GM12865 (cell line): Measurements from ENCODE around the gene UROS.

Source experiments
- DNase-seq: peaks from one replicate; pipeline ENCODE4 v3.0.0; 2010; ENCODE audit warnings: low read depth
- H3K4me3 ChIP-seq: 2 replicates; pipeline ENCODE4 v1.5.1; 2011; ENCODE audit warnings: mild to moderate bottlenecking, low read depth, low read length, control low read depth
- TF ChIP-seq, protein P1 (sequence below): IDR thresholded peaks from 2 replicates; pipeline ENCODE4 v1.5.1; 2011; ENCODE audit warnings: low read length, control low read depth, low read depth, inconsistent platforms; ENCODE audit not compliant: insufficient read depth; ENCODE audit errors: missing control alignments

Gene UROS

DNA sequence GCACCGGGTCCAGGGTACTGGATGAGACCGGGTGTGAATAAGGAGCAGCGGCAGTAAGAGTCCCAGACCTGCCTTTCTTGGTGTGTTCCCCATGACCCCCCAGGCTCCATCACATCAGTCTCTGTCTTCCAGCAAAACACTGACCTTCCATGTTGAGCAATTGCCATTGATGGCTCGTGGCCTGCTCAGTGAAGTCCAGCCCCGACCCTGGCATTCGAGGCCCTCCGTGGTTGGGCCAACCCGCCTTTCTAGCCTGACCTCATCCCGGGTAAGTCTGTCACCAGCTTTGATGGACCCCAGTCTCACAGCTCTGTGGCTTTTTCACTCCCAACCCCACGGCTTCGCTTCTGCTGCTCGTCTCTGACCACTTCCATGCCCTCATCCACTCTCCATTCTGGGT is 53.9 kb downstream of the UROS start:
- TF ChIP-seq, protein P1, sequence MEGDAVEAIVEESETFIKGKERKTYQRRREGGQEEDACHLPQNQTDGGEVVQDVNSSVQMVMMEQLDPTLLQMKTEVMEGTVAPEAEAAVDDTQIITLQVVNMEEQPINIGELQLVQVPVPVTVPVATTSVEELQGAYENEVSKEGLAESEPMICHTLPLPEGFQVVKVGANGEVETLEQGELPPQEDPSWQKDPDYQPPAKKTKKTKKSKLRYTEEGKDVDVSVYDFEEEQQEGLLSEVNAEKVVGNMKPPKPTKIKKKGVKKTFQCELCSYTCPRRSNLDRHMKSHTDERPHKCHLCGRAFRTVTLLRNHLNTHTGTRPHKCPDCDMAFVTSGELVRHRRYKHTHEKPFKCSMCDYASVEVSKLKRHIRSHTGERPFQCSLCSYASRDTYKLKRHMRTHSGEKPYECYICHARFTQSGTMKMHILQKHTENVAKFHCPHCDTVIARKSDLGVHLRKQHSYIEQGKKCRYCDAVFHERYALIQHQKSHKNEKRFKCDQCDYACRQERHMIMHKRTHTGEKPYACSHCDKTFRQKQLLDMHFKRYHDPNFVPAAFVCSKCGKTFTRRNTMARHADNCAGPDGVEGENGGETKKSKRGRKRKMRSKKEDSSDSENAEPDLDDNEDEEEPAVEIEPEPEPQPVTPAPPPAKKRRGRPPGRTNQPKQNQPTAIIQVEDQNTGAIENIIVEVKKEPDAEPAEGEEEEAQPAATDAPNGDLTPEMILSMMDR: no peak
- H3K4me3 ChIP-seq: no peak overlapping the region

DNA sequence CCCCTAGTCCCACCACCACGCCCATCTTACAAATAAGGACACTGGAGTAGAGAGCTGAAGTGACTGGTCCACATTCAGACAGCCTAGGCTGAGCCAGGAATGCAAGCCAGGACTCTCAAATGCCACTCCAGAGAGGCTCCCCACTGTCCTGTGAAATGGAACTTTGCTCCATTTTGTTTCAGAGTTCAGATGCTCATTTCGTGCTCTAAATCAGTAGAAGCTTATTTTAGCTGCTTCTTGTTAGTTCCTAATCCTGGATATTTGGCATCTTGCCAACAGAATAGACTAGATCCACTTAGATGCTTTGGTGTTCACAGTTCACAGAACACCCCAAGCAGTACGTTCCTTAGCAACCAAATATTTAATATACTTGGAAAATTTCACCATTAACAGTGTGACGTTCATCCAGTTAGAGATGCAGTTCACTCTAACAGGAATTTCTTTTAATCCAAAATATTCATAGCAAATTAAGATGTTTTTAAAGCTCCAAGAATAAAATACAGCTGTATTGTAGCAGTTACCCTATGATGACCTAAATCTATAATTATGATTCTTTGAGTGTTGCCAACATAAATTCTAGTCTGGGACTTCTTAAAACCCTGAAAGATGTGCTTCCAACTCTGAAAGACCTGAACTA is 54.7 kb downstream of the UROS start:
- TF ChIP-seq, protein P1: no peak
- DNase-seq: no peak

More for the DNA sequence above, 53.9 kb downstream of the UROS start:
- DNase-seq: no peak

DNA sequence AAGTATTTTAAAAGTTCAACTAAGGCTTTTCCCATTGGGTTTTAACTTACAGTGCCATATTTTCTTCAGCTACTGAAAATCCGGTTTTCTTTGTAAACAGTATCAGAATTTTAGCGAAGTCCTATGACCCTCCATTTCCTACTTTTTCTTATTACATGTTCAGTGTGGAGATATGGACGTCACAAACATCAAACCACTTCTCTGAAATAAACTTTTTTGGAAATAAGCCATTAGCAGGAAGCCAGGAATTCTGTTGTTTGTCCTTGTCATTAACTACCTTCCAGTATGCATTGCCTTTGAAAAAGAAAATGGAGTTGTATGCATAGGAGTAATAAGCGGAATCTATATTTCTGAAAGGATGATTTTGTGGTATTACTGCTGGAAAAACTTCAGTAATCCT is 56.5 kb downstream of the UROS start:
- no peak overlapping the region for H3K4me3 ChIP-seq
- no peak for DNase-seq
- TF ChIP-seq, protein P1: no peak

More for the DNA sequence above, 54.7 kb downstream of the UROS start:
- H3K4me3 ChIP-seq: no peak overlapping the region

DNA sequence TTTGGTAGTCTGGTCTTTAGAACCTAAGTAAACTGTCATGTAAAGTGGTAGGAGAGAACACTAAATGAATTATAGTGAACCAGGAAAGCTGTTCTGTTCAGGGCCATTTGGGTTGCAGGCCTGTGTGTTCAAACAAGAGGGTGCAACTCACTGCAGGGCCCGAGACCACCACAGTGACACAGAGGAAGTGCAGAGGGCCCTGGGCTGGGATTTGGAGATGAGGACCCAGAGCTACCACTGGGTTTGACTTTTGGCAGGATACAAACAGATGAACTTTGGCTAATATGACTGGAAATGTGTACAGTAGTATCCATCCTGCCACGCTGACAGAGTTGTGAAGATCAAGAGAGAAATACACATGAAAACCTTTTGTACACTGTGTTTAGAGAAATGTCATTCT is 57.2 kb downstream of the UROS start:
- TF ChIP-seq, protein P1: no peak
- no peak overlapping the region for H3K4me3 ChIP-seq
- DNase-seq: no peak

DNA sequence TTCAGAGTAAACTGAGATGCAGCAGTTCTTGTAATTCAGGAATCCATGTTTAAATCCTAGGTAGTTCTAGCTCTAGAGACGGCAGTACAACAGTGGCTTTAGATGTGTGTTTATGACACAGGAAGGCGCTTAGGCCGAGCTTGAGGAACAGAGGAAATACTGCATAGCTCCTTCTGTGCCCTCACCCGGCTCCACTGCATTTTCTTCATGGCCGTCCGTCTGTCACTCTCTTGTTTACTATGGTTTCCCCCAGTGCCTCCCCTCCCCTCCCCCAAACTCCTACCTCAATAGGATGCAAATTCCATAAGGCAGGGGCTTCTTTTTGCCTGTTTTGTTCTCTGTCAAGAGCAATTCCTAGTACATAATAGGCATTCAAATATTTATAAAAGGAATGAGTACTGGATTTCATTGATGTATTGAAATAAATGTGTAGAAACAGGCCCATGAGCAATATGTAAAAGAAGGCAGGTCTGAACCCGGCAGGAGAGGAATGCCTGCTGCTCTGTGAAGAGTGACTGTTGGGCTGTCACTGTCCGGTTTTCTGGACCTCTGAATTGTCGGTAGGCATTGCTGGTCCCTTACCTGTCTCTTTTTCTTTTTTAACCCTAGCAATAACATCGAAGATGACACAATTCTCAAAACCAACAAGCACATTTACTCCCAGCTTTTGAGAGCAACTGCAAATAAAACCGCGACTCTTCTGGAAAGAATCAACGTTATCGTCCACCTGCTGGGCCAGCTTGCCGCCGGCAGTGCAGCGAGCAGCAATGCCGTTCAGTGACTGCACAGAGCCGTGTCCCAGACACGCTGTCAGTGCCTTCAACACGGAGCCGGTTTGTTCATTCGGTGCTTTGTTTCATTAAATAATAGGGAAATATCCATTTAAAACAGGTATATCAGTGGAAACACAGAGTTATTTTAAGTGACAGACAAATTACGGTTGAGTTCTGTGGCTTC is 60.1 kb downstream of the UROS start:
- TF ChIP-seq, protein P1: no peak
- no peak overlapping the region for H3K4me3 ChIP-seq
- DNase-seq: no peak

DNA sequence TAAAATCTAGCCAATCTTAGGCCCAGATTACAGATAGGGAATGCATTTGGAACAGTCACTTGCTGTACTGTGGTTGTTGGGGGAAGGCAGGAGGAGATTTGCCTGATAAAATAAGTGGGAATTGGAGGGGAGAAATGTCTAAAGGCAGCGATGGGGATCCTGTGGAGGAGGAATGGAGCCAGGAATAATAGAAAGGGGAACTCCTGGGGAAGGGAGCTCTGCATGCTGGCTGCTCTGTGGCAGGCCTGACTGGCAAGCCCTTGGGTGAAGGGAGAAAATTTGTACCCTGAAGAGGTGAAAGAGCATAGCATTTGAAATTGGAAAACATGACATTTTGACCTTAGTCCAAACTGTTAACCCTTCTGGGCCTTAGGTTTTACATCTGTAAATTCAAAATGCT is 61.1 kb downstream of the UROS start:
- TF ChIP-seq, protein P1: no peak
- DNase-seq: no peak
- H3K4me3 ChIP-seq: no peak overlapping the region

DNA sequence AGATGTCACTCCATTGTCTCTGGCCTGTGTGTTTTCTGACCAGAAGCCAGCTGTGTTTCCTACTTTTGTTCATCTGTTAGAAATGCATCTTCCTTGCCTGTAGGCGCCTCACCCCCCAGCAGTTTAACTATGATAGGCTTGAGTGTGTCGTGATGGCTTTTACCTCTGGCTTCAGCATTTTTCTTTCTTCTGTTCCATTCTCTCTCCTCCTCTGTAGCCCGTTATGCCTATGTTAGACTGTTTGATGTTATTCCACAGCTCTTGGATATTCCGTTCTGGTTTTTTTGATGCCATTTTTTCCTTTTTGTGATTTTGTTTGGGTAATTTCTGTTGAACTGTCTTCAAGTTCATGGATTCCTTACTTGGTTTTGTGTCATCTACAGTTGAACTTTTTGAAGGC is 65.3 kb downstream of the UROS start:
- no peak overlapping the region for H3K4me3 ChIP-seq
- TF ChIP-seq, protein P1: no peak
- no peak for DNase-seq
